Measurements from ENCODE around the gene SMCO1.
"Not testable (repeated sequence)": the region's sequence is repeated elsewhere in the genome, so short reads cannot be mapped to it uniquely, and the experiment has no call there.

The SMCO1 gene

GRCh38 chr3:196492080-196492479, 23.1 kb downstream of the SMCO1 start:
- DNase-seq = no peak

- DNase-seq = no peak
Measured at GRCh38 chr3:196489747-196490146, 25.4 kb downstream of the SMCO1 start.

- DNase-seq = no peak
Measured at GRCh38 chr3:196486263-196486662, 28.9 kb downstream of the SMCO1 start.

GRCh38 chr3:196477678-196478077, 37.5 kb downstream of the SMCO1 start:
- DNase-seq = no peak

- DNase-seq = no peak
Measured at GRCh38 chr3:196472286-196472685, 42.9 kb downstream of the SMCO1 start.

GRCh38 chr3:196471551-196471950, 43.6 kb downstream of the SMCO1 start:
- DNase-seq = peak; percentile 51

- not testable (repeated sequence) for DNase-seq
Measured at GRCh38 chr3:196470182-196470581, 45.0 kb downstream of the SMCO1 start.

GRCh38 chr3:196463804-196464203, 51.3 kb downstream of the SMCO1 start:
- no peak for DNase-seq

- no peak for DNase-seq
Measured at GRCh38 chr3:196463478-196463756, 51.7 kb downstream of the SMCO1 start.

GRCh38 chr3:196462680-196463477, 52.3 kb downstream of the SMCO1 start:
- DNase-seq = not testable (repeated sequence)

GRCh38 chr3:196458063-196458462, 57.1 kb downstream of the SMCO1 start:
- DNase-seq = no peak

GRCh38 chr3:196457470-196457869, 57.7 kb downstream of the SMCO1 start:
- DNase-seq = not testable (repeated sequence)

Data from fibroblast of skin of abdomen (primary cell).